HG02610 (cell line): Measurements from ENCODE around the gene DCLK3.
A peak's percentile ranks its signal among the peaks of the same experiment; 100 is the strongest.

Source experiments
- ATAC-seq: cut with Tn5 transposase; IDR thresholded peaks from one replicate; pipeline ENCODE4 v1.9.1; 2021; ENCODE audit warnings: mild to moderate bottlenecking, moderate library complexity; ENCODE audit not compliant: unreplicated experiment

The DCLK3 gene

GRCh38 chr3:36678216-36679013 lies 85.9 kb downstream of the DCLK3 start:
- no peak for ATAC-seq

GRCh38 chr3:36677331-36678007 lies 86.9 kb downstream of the DCLK3 start:
- ATAC-seq: peak; percentile 78

- ATAC-seq: no peak
Observed at GRCh38 chr3:36674816-36675215, 89.5 kb downstream of the DCLK3 start.

- no peak for ATAC-seq
Observed at GRCh38 chr3:36669764-36670163, 94.6 kb downstream of the DCLK3 start.

- no peak for ATAC-seq
Observed at GRCh38 chr3:36666166-36666565, 98.2 kb downstream of the DCLK3 start.

GRCh38 chr3:36663666-36664291 lies 100.6 kb downstream of the DCLK3 start:
- ATAC-seq: peak; percentile 92

GRCh38 chr3:36662626-36663025 lies 101.7 kb downstream of the DCLK3 start:
- no peak for ATAC-seq
